Calu3 (cell line): ENCODE data around the gene TTC21A. TPM values are rescaled to one million over a fixed set of nuclear protein-coding genes. Genes with fewer than 3 reads are reported as not detected.
A peak's percentile ranks its signal among the peaks of the same experiment; 100 is the strongest.

ENCODE experiments used
- BruUV-seq: library from RNA; stranded (reverse); fragments of 400-500 nt; replicated peaks from 2 replicates; lab custom pipeline; 2021; lab: Mats Ljungman, UMichigan
- CTCF ChIA-PET: fragments of 300-600 bp; sonication (Branson Sonifier 250); formaldehyde crosslinking; loops from one replicate; lab custom pipeline; 2022; ENCODE audit warnings: antibody characterized with exemption; lab: Charles Lee
- DNase-seq: peaks from one replicate; pipeline ENCODE4 v3.0.0; 2022
- H3K27ac Mint-ChIP-seq: one replicate; pipeline ENCODE4 v1.8.0; 2022; ENCODE audit warnings: mixed read lengths; ENCODE audit not compliant: unreplicated experiment
- H3K27me3 Mint-ChIP-seq: one replicate; pipeline ENCODE4 v1.8.0; 2022; ENCODE audit warnings: mixed read lengths; ENCODE audit not compliant: unreplicated experiment
- H3K36me3 Mint-ChIP-seq: one replicate; pipeline ENCODE4 v1.8.0; 2022; ENCODE audit warnings: mild to moderate bottlenecking, moderate library complexity, mixed read lengths; ENCODE audit not compliant: insufficient read depth, unreplicated experiment
- H3K4me1 Mint-ChIP-seq: one replicate; pipeline ENCODE4 v1.8.0; 2022; ENCODE audit warnings: mild to moderate bottlenecking, low read depth, mixed read lengths; ENCODE audit not compliant: unreplicated experiment
- H3K4me3 Mint-ChIP-seq: one replicate; pipeline ENCODE4 v1.8.0; 2022; ENCODE audit warnings: mild to moderate bottlenecking, low read depth, moderate library complexity, mixed read lengths; ENCODE audit not compliant: unreplicated experiment
- H3K9me3 Mint-ChIP-seq: one replicate; pipeline ENCODE4 v1.8.0; 2022; ENCODE audit warnings: low read depth, mixed read lengths; ENCODE audit not compliant: unreplicated experiment
- intact Hi-C: fragments of 100-400 bp; cut with micrococcal nuclease; formaldehyde crosslinking; loops from one replicate; pipeline ENCODE4 v1.10.0; 2022; ENCODE audit not compliant: unreplicated experiment
- total RNA-seq: library from RNA; stranded (reverse); gene quantifications from 2 replicates; pipeline ENCODE4 v1.2.3, GENCODE V29; 2022
- TF ChIP-seq, protein P1 (sequence below): fragments of 200-600 bp; IDR thresholded peaks from one replicate; pipeline ENCODE4 v1.8.0; 2022; ENCODE audit warnings: antibody characterized with exemption; ENCODE audit not compliant: unreplicated experiment

The TTC21A gene
- total RNA-seq, 1 experiment from 2014 or later = 8.1 TPM

DNA sequence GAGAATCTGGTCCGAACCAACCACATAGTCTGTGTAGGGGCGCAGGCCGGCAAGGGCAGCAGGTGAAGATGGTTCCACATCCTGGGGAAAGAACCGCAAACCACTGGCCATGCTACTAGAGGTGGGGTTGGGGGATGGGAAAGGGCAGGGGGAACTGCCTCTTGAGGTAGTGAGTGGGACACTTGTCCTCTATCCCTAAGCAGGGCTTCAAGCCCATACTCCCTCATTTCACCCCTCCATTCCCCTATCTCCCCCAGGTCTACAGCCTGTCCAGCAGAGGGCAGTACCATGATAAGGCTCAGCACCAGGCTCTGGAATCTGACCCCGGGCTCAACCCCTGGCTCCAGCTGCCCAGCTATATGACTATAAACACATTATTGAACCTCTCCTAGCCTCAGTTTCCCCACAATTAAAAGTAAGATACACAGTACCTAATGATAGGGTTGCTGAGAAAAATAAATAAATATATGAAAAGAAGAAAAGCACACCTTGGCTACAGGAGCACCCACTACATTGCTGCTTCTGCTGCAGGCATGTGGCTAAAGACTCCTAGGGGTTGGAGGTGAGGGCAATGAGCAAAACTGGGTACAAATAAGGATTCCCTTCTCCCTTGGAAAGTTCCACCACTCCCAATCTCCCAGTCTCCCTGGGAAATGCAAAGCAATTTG, 6.3 kb upstream of the TTC21A start:
- intact Hi-C loops = loop anchor here (1.0 kb wide), 1 partner anchor 187 kb away; no protein-coding TSS in a partner anchor
- Mint-ChIP-seq H3K27ac (no peak overlapping the region), H3K27me3 (no peaks in the 10 kb centered on the region), H3K36me3 (peaks cover 38% of the 10 kb centered on the region), H3K4me1 (peaks cover 50% of the 10 kb centered on the region), H3K4me3 (no peak overlapping the region), H3K9me3 (no peaks in the 10 kb centered on the region)
- TF ChIP-seq, protein P1, sequence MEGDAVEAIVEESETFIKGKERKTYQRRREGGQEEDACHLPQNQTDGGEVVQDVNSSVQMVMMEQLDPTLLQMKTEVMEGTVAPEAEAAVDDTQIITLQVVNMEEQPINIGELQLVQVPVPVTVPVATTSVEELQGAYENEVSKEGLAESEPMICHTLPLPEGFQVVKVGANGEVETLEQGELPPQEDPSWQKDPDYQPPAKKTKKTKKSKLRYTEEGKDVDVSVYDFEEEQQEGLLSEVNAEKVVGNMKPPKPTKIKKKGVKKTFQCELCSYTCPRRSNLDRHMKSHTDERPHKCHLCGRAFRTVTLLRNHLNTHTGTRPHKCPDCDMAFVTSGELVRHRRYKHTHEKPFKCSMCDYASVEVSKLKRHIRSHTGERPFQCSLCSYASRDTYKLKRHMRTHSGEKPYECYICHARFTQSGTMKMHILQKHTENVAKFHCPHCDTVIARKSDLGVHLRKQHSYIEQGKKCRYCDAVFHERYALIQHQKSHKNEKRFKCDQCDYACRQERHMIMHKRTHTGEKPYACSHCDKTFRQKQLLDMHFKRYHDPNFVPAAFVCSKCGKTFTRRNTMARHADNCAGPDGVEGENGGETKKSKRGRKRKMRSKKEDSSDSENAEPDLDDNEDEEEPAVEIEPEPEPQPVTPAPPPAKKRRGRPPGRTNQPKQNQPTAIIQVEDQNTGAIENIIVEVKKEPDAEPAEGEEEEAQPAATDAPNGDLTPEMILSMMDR = peak; percentile 71
- DNase-seq = peak; percentile 58
- BruUV-seq = no TSS peak
- CTCF ChIA-PET = interaction anchor here (1.0 kb wide), 2 partner anchors 25 to 187 kb away, joined by 3 to 4 read pairs; no protein-coding TSS in a partner anchor

DNA sequence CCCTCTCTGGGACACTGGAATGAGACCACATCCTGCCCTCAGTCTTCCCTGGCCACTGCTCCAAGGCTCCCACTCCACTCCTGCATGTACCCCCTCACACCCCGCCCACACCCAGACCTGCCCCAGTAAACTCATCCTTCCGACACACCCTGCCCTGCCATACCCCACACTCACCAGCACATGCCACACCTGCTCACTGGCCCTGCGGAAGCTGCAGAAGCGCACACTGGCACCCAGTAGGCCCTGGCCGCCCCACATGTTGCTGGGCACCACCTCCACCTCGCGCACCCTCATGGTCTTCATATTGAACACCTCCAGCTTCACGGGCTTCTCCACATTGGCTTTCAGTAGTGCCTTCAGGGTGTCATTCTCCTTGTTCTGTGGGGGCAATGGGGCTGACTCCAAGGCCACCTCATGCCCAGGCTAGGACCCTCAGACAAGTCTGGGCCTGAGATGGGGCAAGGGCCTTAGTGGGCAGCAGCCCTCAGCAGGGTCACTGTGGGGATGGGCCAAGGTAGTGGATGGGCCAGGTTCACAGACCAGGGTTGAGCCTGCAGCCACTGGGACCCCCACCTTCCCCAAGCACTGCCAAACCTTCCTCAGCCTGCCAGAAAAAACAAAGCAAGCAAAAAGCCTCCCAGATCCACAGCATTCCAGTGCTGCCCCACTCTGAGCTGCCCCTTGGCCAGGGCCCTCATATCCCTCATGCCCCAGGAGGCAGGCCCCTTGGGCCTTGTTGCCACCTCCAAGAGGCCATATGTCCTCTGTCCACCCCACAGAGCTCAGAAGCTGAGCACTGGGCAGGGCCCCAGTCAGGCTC, 4.8 kb upstream of the TTC21A start:
- no TSS peak for BruUV-seq
- no peak overlapping the region for H3K27ac Mint-ChIP-seq
- no peak for DNase-seq
- no peaks in the 10 kb centered on the region for H3K27me3 Mint-ChIP-seq
- H3K4me3 Mint-ChIP-seq = no peak overlapping the region
- H3K9me3 Mint-ChIP-seq = no peaks in the 10 kb centered on the region
- intact Hi-C loops = no loop called here
- TF ChIP-seq, protein P1 = no peak
- peaks cover 48% of the 10 kb centered on the region for H3K36me3 Mint-ChIP-seq
- CTCF ChIA-PET = no interaction called here
- H3K4me1 Mint-ChIP-seq = peaks cover 40% of the 10 kb centered on the region

GRCh38 chr3:39103324-39103693, 4.2 kb upstream of the TTC21A start:
- intact Hi-C loops = no loop called here
- H3K27ac Mint-ChIP-seq = no peak overlapping the region

DNA sequence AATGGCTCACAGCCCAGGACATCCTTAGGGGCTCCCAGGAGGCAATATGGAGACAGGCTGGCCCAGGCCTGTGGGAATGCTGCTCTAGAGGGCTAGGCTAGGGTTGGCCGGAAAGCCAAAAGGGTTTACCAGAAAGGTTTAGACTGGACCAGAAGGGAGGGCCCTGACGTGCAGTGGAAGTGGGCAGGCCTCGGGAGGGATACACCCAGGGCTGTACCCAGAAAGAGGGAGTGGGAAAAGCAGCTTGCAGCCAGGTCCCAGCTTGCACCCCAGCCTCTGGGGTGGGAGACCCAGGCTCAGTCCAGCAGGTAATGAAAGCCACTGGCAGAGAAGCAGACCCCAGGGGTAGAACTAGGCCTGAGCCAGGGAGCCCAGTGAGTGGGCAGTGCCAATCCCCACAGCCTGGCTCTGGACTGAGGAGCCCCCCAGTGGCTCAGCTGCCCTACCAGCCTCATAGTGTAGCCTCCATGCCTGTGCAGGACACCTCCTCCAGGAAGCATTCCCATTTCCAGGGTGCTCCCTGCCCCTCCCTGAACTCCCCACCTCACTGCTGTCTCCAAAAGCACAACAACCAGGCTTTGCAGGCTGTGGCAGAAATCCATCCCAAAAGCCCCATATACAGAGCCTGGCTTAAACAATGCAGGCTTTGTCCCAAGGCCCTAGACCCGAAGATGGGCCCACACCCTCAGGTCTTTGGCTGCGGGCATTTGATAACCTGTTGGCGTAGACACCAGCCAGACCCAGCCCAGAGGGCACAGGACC, 3.5 kb upstream of the TTC21A start:
- intact Hi-C loops = no loop called here
- no TSS peak for BruUV-seq
- Mint-ChIP-seq H3K27me3 (no peaks in the 10 kb centered on the region), H3K4me1 (peaks cover 51% of the 10 kb centered on the region), H3K36me3 (peaks cover 57% of the 10 kb centered on the region), H3K4me3 (no peak overlapping the region), H3K9me3 (no peaks in the 10 kb centered on the region), H3K27ac (no peak overlapping the region)
- TF ChIP-seq, protein P1 = no peak
- CTCF ChIA-PET = no interaction called here
- no peak for DNase-seq

More at GRCh38 chr3:39103324-39103693, 4.2 kb upstream of the TTC21A start:
- no peaks in the 10 kb centered on the region for H3K27me3 Mint-ChIP-seq
- no peak overlapping the region for H3K4me3 Mint-ChIP-seq
- no TSS peak for BruUV-seq
- CTCF ChIA-PET = no interaction called here
- DNase-seq = no peak
- peaks cover 44% of the 10 kb centered on the region for H3K4me1 Mint-ChIP-seq
- H3K9me3 Mint-ChIP-seq = no peaks in the 10 kb centered on the region
- H3K36me3 Mint-ChIP-seq = peaks cover 54% of the 10 kb centered on the region
- TF ChIP-seq, protein P1 = no peak
